Vagina (tissue), 2 donors: Measurements from ENCODE around the gene CAPZB. TPM values are rescaled to one million over a fixed set of nuclear protein-coding genes. Genes with fewer than 3 reads are reported as not detected.

ENCODE experiments used
- DNase-seq, 2 donors: peaks; one replicate each; pipeline ENCODE4 v3.0.0-alpha.2; 2017; ENCODE audit errors: extremely low spot score in 2 of 2
- H3K27ac ChIP-seq: fragments of 200-600 bp; sonication (generic); one replicate; pipeline ENCODE4 v1.5.1; 2019
- H3K27me3 ChIP-seq: fragments of 200-600 bp; sonication (generic); one replicate; pipeline ENCODE4 v1.5.1; 2019
- H3K36me3 ChIP-seq, 2 donors: fragments of 200-600 bp; sonication (generic); one replicate each; pipeline ENCODE4 v1.5.1; 2017 to 2019
- H3K4me1 ChIP-seq: fragments of 200-600 bp; sonication (generic); one replicate; pipeline ENCODE4 v1.5.1; 2019
- H3K4me3 ChIP-seq, 2 donors: fragments of 200-600 bp; sonication (generic); 1 replicate in 1 of 2; 2 replicates in 1 of 2; pipeline ENCODE4 v1.5.1; 2016 to 2019
- H3K9me3 ChIP-seq: fragments of 200-600 bp; sonication (generic); one replicate; pipeline ENCODE4 v1.5.1; 2019
- POLR2A ChIP-seq, 2 donors: fragments of 450-650 bp; IDR thresholded peaks; one replicate each; pipeline ENCODE4 v1.6.1; 2017; ENCODE audit warnings: antibody characterized with exemption in 2 of 2, mild to moderate bottlenecking in 2 of 2, moderate library complexity in 2 of 2
- POLR2AphosphoS5 ChIP-seq, 2 donors: sonication (generic); formaldehyde crosslinking; IDR thresholded peaks; one replicate each; pipeline ENCODE4 v1.9.0; 2017; ENCODE audit warnings: antibody characterized with exemption in 2 of 2, mild to moderate bottlenecking in 2 of 2, low read depth in 1 of 2; ENCODE audit not compliant: insufficient read depth in 1 of 2
- intact Hi-C: fragments of 100-400 bp; cut with DNase I; formaldehyde crosslinking; loops from one replicate; pipeline ENCODE4 v1.15.1; 2023
- total RNA-seq: library from RNA; depleted of rRNA; stranded (reverse); fragments of >200 nt; gene quantifications from one replicate; pipeline ENCODE4 v1.2.3, GENCODE V29; 2016
- TF ChIP-seq, protein P1 (sequence below), 3 experiments: fragments of 450-650 bp in 2 of 3; fragments of 200-600 bp in 1 of 3; sonication (generic) in 1 of 3; IDR thresholded peaks; one replicate each; pipeline ENCODE4 v1.5.1; 2017 to 2019; ENCODE audit warnings: antibody characterized with exemption in 3 of 3, mild to moderate bottlenecking in 2 of 3, moderate library complexity in 2 of 3

Gene CAPZB
- total RNA-seq, 1 donor from 2014 or later, result 152 TPM

DNA sequence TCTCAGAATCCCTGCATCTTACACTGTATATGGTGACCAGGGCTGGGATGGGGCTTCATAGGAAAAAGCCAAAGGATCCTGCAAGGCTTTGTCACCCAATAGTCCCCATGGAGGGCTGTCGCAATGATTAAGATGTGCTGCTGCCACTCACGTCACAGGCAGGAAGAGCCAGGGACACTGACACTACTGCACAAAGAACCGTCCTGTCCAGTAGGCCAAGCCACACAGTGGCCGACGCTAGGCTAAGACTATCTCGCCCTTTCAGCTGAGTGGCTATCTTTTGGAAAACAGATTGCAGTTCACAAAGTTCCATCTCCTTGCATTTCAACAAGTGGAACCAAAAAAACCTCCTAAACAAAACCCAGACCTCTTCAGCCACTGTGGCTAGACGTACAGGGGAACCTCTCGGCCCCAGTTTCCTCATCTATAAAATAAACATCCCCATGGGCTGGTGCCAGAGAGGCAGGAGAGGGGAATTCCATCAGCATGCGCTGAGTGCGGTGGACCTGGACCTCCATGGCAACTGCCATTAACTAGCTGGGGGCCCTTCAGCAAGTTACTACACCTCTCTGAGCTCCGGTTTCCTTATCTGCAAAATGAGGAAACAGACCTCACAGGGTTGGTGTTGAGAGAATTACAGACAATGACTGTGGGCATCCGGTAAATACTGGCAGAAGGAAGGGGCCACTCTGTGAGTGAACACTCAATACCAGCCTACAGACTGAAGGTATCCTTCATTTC lies 8.7 kb downstream of the CAPZB start:
- peak in 1 of 2 donors; percentile 8 for TF ChIP-seq POLR2AphosphoS5 (IDR thresholded peaks at IDR 0.05; ENCODE audit: insufficient read depth in 1 of 2, low read depth in 1 of 2)
- TF ChIP-seq POLR2A (IDR thresholded peaks at IDR 0.05), result no peak
- TF ChIP-seq, protein P1, sequence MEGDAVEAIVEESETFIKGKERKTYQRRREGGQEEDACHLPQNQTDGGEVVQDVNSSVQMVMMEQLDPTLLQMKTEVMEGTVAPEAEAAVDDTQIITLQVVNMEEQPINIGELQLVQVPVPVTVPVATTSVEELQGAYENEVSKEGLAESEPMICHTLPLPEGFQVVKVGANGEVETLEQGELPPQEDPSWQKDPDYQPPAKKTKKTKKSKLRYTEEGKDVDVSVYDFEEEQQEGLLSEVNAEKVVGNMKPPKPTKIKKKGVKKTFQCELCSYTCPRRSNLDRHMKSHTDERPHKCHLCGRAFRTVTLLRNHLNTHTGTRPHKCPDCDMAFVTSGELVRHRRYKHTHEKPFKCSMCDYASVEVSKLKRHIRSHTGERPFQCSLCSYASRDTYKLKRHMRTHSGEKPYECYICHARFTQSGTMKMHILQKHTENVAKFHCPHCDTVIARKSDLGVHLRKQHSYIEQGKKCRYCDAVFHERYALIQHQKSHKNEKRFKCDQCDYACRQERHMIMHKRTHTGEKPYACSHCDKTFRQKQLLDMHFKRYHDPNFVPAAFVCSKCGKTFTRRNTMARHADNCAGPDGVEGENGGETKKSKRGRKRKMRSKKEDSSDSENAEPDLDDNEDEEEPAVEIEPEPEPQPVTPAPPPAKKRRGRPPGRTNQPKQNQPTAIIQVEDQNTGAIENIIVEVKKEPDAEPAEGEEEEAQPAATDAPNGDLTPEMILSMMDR (IDR thresholded peaks at IDR 0.05), result no peak
- Histone ChIP-seq H3K27ac (peak overlapping the region; percentile 66), H3K4me3 (no peak overlapping the region), H3K9me3 (no peaks in the 10 kb centered on the region), H3K36me3 (peaks cover 0 to 4% of the 10 kb centered on the region in 2 donors), H3K27me3 (no peaks in the 10 kb centered on the region), H3K4me1 (peaks cover 97% of the 10 kb centered on the region)
- DNase-seq, result no peak
- intact Hi-C loops, result no loop called here

DNA sequence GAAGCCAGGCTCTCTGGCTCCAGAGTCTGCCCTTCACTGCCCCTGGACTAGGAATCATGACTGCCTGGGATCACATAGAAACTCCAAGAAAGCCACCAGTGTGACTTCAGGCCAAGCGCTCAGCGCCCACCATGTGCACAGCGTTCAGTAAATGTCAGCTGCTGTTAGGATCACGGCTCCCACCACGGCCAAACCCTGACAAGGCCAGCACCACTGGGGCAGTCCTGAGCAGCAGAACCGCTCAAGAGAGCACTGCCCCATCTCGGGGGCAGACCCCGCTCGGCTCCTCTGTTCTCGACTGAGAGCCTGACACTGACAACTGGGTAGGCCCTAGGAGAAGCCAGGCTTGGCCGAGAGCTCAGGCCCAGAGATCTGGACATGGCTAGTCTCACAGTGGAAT lies 10.0 kb downstream of the CAPZB start:
- H3K4me3 ChIP-seq, result no peak overlapping the region
- intact Hi-C loops, result no loop called here
- peaks cover 0 to 4% of the 10 kb centered on the region in 2 donors for H3K36me3 ChIP-seq
- no peak for DNase-seq
- no peak for TF ChIP-seq POLR2A (IDR thresholded peaks at IDR 0.05)
- no peaks in the 10 kb centered on the region for H3K9me3 ChIP-seq
- peak overlapping the region; percentile 36 for H3K27ac ChIP-seq
- H3K27me3 ChIP-seq, result no peaks in the 10 kb centered on the region
- peaks cover 95% of the 10 kb centered on the region for H3K4me1 ChIP-seq

DNA sequence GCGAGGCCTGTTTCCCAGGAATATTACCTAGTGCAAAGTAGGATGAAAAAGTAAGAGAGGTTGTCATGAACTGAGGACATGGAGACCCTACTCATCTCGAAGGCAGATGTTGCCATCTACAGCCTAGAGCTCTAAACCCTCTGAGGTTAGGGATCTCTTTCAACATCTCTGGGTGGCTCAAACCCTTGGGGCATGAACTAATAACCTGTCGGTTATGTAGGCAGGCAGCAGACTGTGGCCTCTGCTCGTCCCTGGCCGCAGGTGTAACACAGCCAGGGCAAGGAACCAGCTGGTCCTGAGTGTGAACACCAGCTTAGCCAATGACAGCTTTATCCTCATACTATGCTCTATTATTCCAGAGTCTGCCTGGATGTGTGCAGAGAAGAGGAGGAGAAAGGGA lies 13.2 kb downstream of the CAPZB start:
- H3K36me3 ChIP-seq, result no peaks in the 10 kb centered on the region
- intact Hi-C loops, result no loop called here
- no peak for DNase-seq
- no peak overlapping the region for H3K27ac ChIP-seq
- H3K27me3 ChIP-seq, result no peaks in the 10 kb centered on the region
- H3K9me3 ChIP-seq, result no peaks in the 10 kb centered on the region
- peaks cover 95% of the 10 kb centered on the region for H3K4me1 ChIP-seq
- TF ChIP-seq POLR2A (IDR thresholded peaks at IDR 0.05), result no peak
- TF ChIP-seq, protein P1 (IDR thresholded peaks at IDR 0.05), result no peak
- no peak for TF ChIP-seq POLR2AphosphoS5 (IDR thresholded peaks at IDR 0.05; ENCODE audit: insufficient read depth in 1 of 2, low read depth in 1 of 2)
- no peak overlapping the region for H3K4me3 ChIP-seq

DNA sequence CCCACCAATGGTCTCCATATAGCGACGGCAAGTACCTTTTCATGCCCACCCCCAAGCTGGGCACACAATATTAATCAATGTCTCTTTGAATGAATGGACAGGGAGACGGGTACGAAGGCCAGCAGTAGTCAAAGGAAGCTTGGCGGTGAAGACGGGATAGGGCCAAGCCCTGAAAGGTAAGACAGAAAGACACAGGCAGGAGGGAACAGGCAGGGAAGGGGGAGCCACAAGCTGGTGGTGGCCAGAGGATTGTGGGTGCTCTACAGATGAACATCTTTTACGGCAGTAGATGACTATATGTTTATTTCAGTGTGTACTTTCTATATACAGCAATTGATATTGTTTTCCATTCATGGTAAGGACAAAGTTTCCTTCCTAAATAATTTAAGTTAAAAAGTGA lies 16.3 kb downstream of the CAPZB start:
- no peak for TF ChIP-seq POLR2A (IDR thresholded peaks at IDR 0.05)
- TF ChIP-seq, protein P1 (IDR thresholded peaks at IDR 0.05), result no peak
- no peak for TF ChIP-seq POLR2AphosphoS5 (IDR thresholded peaks at IDR 0.05; ENCODE audit: insufficient read depth in 1 of 2, low read depth in 1 of 2)
- peaks cover 92% of the 10 kb centered on the region for H3K4me1 ChIP-seq
- DNase-seq, result no peak
- H3K27me3 ChIP-seq, result no peaks in the 10 kb centered on the region
- no peaks in the 10 kb centered on the region for H3K9me3 ChIP-seq
- H3K27ac ChIP-seq, result peak overlapping the region; percentile 73
- intact Hi-C loops, result no loop called here
- no peaks in the 10 kb centered on the region for H3K36me3 ChIP-seq
- H3K4me3 ChIP-seq, result no peak overlapping the region

DNA sequence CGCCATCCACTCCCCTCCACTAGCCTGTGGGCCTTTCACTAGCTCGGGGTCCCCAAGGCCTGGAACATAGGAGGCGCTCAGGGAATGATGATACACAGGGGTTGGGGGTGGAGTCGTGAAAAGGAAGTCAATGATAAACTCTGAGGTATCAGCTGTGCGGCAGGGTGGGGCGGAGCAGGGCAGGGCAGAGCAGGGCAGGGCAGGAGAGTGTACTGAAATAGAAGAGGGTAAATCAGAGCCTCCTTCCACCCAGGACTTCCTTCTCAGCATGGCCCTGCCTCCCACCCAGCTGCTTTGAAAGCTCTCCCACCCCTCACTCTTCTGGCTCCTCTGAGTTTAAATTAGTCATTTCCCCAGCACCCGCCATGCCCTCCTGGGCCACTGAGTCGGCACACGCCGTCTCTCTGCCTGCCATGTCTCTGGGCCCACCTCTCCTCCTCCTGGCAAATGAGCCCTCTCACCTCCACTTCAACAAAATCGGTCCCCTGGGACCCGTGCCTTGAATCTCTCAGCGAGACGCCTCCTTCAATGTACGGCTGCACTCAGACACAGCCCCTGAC lies 16.9 kb downstream of the CAPZB start:
- H3K4me1 ChIP-seq, result peaks cover 89% of the 10 kb centered on the region
- H3K27ac ChIP-seq, result peak overlapping the region; percentile 73
- H3K9me3 ChIP-seq, result no peaks in the 10 kb centered on the region
- intact Hi-C loops, result no loop called here
- H3K27me3 ChIP-seq, result no peaks in the 10 kb centered on the region
- H3K4me3 ChIP-seq, result no peak overlapping the region
- no peak for DNase-seq
- TF ChIP-seq POLR2AphosphoS5 (IDR thresholded peaks at IDR 0.05; ENCODE audit: insufficient read depth in 1 of 2, low read depth in 1 of 2), result no peak
- no peak for TF ChIP-seq POLR2A (IDR thresholded peaks at IDR 0.05)
- TF ChIP-seq, protein P1 (IDR thresholded peaks at IDR 0.05), result no peak
- H3K36me3 ChIP-seq, result no peaks in the 10 kb centered on the region
